Skin of body (tissue), 2 donors: ENCODE data around the gene FAM186B. TPM values are rescaled to one million over a fixed set of nuclear protein-coding genes. Genes with fewer than 3 reads are reported as not detected.

Experiments used
- DNase-seq: peaks from one replicate; lab custom pipeline; 2025; lab: John Stamatoyannopoulos, UW
- total RNA-seq: library from RNA; depleted of rRNA; stranded (reverse); fragments of >200 nt; gene quantifications from one replicate; pipeline ENCODE4 v1.2.3, GENCODE V29; 2014

FAM186B gene
- total RNA-seq, 1 donor from 2014 or later = 0.59 TPM

- DNase-seq = no peak
These were observed 53.0 kb downstream of the FAM186B start for GRCh38 chr12:49552425-49552824.

- no peak for DNase-seq
These were observed 53.4 kb downstream of the FAM186B start for GRCh38 chr12:49552014-49552413.

GRCh38 chr12:49550693-49551252 is 54.7 kb downstream of the FAM186B start:
- DNase-seq = no peak

GRCh38 chr12:49549735-49550692 is 55.4 kb downstream of the FAM186B start:
- no peak for DNase-seq

- no peak for DNase-seq
These were observed 56.4 kb downstream of the FAM186B start for GRCh38 chr12:49548822-49549648.

- DNase-seq = no peak
These were observed 57.0 kb downstream of the FAM186B start for GRCh38 chr12:49548481-49548821.

- no peak for DNase-seq
These were observed 58.2 kb downstream of the FAM186B start for GRCh38 chr12:49547090-49547690.

GRCh38 chr12:49546481-49546880 is 59.0 kb downstream of the FAM186B start:
- DNase-seq = no peak

GRCh38 chr12:49545815-49546214 is 59.6 kb downstream of the FAM186B start:
- no peak for DNase-seq

GRCh38 chr12:49543914-49544815 is 61.3 kb downstream of the FAM186B start:
- DNase-seq = no peak

- no peak for DNase-seq
These were observed 62.1 kb downstream of the FAM186B start for GRCh38 chr12:49543221-49543913.

GRCh38 chr12:49542592-49543160 is 62.8 kb downstream of the FAM186B start:
- no peak for DNase-seq

- no peak for DNase-seq
These were observed 63.4 kb downstream of the FAM186B start for GRCh38 chr12:49541911-49542505.

- no peak for DNase-seq
These were observed 64.1 kb downstream of the FAM186B start for GRCh38 chr12:49541140-49541861.

GRCh38 chr12:49540229-49541139 is 65.0 kb downstream of the FAM186B start:
- DNase-seq = no peak

GRCh38 chr12:49539406-49540228 is 65.8 kb downstream of the FAM186B start:
- DNase-seq = no peak
